Fibroblast of skin of right biceps (primary cell): ENCODE data around the gene ADAMTS3.

Source experiments
- DNase-seq: peaks from one replicate; pipeline ENCODE4 v3.0.0-alpha.2; 2013

Gene ADAMTS3

DNA sequence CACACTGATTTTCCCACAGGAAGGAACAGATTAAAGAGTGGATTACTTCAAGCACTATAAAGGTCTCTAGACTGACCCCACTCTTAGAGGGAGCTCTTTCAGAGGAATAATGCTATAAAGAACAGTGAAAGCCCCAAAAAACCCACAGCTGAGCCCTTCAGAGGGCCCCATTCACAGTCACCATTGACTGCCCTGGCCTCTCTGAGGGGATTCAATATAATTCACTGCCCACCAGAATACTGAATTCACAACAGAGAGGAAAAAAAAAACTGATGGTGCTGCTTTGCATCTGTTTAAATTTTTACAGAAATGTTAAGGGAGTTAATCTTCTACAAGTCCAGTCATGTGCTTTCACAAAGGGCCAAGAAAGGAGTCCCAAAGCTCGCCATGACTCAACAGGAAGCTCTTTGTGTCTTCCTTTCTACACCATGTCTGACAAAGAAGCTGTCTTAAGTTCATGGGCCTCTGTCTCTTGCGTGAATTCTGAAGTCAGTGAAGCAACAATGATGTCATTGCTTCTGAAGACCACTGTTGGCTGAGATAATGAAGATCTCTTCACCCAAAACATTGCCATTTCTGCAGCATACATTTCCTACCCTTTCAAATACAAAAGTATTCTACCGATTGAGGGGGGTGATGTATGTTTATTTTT is 174.9 kb downstream of the ADAMTS3 start:
- no peak for DNase-seq

DNA sequence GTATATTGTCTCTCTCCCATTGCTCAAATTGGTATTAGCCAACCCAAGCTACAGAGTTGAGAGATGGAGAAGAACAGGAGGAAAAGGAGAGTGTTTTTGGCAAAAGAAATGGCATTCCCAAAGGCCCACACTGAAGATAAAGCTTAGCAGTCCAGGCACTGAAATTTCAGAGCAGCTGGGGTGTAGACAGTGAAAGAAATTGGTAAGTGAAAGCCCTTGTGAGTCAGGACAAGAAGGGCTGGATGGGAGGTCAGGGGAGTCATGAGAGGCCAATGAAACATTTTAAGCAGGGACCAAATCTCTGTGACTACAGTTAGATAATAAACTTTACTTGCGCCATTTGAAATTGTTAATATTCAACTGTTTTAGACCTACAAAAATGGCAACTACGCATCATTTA is 177.7 kb downstream of the ADAMTS3 start:
- no peak for DNase-seq

- peak; percentile 63 for DNase-seq
These were observed 178.6 kb downstream of the ADAMTS3 start for GRCh38 chr4:72390409-72390808.

DNA sequence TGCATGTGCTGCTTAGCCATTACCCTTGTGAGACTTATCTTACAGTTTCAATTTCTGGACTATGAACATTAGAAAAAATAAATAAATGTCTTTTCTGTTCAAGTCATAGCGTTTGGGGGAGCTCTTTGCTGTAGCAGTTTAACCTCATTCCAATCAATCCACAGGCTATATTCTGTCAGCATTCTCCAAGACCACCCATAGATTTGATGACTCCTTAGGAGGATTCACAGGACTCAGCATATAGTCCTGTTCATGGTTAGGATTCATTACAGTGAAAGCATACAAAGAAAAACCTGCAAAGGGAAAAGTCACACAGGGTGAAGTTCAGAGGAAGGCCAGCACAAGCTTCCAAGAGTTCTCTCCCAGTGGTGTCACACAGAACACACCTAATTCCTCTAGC is 180.5 kb downstream of the ADAMTS3 start:
- peak; percentile 54 for DNase-seq

DNA sequence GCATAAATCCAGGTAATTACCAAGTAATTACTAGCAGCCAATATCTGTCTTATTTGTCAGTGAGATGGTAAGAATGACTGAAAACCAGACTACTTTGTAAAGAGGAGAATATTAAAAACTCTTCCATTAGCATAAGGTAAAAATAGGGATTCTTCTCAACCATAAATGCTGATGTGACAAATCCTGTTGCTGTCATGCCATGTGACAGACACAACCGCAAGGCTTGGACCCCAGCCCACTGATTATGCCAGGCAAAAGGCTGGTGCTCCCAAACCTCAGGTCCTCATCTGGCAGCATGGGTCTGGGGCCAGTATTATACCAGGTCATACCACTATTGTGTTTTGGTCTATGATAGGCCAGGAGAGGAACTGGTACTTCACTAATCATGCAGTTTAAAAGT is 181.1 kb downstream of the ADAMTS3 start:
- no peak for DNase-seq

DNA sequence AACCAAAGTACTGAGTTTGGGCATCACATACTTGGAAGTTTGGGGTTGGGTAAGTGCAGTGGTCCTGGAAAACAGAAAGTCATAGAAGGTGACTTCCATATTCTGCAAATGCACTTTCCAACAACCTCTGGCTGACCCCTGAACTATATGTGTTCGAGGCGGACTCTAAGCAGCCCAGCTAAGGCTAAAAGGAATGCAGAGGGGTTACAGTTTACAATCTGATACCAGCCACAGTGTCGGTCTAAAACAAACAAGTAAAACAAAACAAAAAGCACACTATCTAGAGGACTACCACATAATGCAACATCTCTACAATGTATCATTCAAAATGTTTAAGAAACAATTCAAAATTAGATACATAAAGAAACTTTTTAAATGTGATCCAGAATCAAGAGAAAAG is 185.6 kb downstream of the ADAMTS3 start:
- DNase-seq = no peak

DNA sequence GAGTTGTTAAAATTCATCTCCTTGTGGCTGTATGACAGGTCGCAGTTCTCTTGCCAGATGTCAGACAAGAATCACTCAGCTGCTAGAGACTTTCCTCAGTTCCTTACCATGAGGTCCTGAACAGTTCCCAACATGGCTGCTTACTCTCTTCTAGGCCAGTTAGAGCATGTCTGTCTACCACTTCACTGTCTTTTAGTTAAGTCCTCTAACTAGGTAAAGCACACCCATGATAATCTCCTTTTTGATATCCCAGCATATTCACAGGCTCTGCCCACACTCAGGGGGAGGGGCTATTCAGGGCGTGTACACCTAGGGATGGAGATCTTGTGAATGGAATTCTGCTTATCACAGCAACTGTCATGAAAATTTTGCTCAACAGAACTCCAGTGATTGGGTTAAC is 190.1 kb downstream of the ADAMTS3 start:
- DNase-seq = no peak

DNA sequence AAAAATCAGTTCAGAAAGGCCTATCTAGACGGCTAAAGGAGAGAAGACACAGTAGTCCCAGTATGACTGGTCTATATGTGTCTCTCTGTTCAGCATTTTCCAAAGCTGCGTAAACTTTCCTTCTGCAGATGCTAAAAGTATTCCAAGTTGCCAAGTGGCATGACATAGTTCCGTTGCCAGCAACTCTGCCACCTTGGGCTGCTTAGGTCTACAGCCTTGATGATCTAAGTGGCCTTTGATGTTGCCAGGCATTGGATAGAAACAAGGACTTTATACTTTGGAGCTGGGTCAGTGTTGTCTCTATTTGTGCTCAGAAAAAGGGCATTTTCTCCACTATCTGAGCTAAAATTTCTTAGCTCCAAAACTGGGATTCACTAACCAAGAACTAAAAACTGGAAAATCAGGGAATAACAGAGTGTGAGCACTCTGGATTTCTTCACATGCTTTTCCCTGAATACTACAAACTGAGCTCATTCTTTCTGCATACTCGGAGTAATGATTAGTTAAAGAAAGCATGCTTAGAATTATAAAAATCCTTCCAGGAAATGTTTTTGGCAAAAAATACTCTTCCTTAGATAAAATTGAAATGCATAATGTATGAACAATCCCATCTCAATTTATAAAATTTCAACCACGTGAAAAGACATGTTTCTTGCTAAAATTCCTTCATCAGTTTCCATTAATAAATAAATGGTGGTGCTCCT is 191.4 kb downstream of the ADAMTS3 start:
- DNase-seq = peak; percentile 75

DNA sequence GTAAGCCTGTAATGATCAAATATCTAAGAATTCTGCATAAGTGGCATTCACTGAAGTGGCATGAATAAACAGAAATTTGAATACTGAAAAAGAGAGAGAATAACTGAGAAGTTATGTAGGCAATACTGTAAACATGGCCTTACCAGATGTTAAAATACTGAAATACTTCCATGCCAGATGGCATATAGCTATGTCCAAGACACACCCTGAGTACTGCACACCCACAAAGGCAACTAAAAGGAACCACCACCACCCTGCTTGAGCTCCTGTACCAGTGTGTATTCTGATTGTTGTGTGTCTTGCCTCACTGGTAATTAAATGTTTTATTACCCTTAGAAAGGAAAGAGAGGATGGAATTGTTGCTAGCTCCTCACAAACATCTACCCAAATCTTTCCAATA is 192.1 kb downstream of the ADAMTS3 start:
- no peak for DNase-seq

- peak; percentile 82 for DNase-seq
These were observed 193.8 kb downstream of the ADAMTS3 start for GRCh38 chr4:72375073-72375736.

- no peak for DNase-seq
These were observed 194.9 kb downstream of the ADAMTS3 start for GRCh38 chr4:72374159-72374558.

DNA sequence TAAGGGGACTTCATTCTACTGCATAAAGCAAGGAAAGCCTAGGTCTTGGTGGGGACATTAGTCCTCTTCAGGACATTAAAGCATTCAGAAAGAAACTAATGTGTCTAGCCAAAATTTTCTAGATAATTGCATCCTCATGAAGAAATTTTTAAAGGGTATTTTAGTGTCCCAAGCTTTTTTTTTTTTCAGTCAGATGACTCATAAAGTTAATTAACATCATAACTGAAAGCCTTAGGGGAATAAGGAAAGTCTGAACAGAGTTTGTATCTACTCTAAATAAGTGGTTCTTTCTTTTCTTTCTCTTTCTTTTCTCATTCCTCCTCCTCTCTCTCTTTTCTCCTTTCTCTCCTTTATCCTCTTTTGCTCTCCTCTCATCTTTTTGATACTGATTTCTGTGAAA is 202.4 kb downstream of the ADAMTS3 start:
- DNase-seq = peak; percentile 30

- DNase-seq = no peak
These were observed 203.0 kb downstream of the ADAMTS3 start for GRCh38 chr4:72365981-72366380.

DNA sequence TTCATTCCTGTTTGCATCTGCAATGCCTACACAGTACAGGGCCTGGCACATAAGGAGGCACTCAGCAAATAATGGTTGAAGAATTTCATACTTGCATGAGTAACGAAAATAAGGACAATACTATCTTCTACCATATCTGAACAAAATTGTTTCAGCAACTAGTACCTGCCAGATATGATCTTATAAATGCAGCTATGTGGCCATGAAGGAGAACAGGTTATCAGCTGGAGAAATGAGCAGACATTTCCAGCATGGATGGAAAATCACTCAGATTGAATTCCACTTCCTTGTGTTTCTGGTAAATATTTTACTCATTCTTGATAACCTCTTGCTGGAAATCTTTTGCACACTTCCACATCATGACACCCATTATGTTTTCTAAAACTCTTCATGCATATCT is 204.0 kb downstream of the ADAMTS3 start:
- DNase-seq = no peak

DNA sequence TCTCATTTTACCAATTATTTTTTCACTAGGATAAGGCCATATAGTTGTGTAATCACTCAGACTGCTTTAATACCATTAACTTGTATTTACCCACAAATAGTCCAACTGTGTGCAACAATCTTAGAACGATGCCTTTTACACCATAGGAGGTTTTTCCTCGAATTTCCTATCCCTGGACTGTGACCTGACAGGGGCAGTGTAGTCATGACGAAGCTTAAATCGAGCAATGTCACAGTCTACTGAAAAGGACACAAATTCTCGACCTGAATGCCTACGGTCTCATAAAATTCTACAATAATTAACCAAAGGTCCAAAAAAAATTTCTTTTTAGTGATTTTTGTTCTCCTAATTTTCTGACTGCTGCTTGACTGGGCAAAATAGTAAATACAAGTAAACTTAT is 208.9 kb downstream of the ADAMTS3 start:
- no peak for DNase-seq

DNA sequence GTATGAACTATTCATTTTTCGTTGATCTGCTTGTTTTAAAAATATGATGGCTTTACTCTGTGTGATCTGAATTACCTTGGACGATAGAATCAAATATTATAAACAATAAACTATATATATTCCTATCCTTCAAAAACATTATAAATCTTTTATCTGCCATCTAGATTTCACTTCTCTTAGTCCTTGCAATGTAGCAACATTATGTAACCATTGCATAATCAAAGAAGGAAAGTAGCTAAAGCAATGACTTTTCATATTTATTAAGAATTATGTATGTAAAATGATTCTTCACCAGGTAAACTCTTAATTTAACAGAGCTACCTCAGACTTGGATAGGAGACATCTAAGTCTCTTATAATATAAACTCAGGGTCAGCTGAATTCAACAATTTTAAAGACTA is 210.5 kb downstream of the ADAMTS3 start:
- no peak for DNase-seq

- DNase-seq = peak; percentile 13
These were observed 211.1 kb downstream of the ADAMTS3 start for GRCh38 chr4:72357908-72358307.

GRCh38 chr4:72352711-72353110 is 216.3 kb downstream of the ADAMTS3 start:
- DNase-seq = no peak

GRCh38 chr4:72351521-72351920 is 217.5 kb downstream of the ADAMTS3 start:
- DNase-seq = no peak

DNA sequence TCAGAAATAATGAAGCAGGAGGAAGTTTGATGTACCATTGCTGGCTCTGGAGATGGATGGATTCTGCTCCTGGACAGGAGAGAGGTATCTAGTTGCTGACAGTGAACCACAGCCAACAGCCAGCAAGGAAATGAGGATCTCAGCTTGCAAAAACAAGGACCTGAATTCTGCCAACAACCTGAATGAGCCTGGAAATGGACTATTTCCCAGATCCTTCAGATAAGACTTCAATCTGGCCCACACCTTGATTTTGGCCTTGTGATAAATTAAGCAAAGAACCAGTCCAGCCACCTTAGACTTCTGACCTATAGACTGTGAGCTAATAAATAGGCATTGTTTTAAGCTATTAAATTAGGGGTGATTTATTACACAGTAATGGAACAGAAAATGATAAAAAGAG is 220.3 kb downstream of the ADAMTS3 start:
- no peak for DNase-seq

- no peak for DNase-seq
These were observed 224.6 kb downstream of the ADAMTS3 start for GRCh38 chr4:72344418-72344817.

- no peak for DNase-seq
These were observed 227.6 kb downstream of the ADAMTS3 start for GRCh38 chr4:72341432-72341820.

DNA sequence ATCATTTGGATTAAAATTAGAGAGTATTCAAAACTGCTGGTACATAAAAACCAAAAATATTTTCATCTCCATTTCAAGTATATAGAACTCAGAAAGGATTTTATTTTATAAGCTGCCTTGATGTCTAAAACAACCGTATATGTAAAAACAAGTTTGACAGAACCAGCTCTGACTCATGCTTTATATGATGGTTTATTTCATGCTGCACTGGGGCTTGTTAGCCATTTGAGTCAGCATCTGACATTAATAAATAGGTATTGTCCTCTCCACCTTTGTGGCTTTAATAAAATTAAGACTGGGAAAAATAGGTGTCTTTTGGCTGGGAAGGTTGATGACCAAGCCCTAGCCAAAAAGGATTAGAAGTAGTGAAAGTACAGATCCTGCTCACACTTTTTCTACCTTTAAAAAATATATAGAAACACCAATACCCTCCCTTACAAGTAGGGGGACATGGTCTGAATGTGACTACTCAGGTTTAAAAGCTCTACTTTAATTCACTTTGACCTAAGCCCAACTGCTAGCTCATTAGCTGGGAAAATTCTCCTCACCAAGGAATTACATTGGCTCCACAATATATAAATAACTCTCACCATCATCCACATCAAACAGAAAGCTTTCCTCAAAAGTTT is 228.1 kb downstream of the ADAMTS3 start:
- DNase-seq = no peak

- DNase-seq = no peak
These were observed 231.0 kb downstream of the ADAMTS3 start for GRCh38 chr4:72338060-72338459.
